Lower leg skin (tissue), 4 donors: ENCODE data around the gene NEU1. TPM values are rescaled to one million over a fixed set of nuclear protein-coding genes. Genes with fewer than 3 reads are reported as not detected.
"Not testable (repeated sequence)": the region's sequence is repeated elsewhere in the genome, so short reads cannot be mapped to it uniquely, and the experiment has no call there.

Source experiments
- DNase-seq, 2 donors: peaks; one replicate each; pipeline ENCODE4 v3.0.0-alpha.2; 2019; ENCODE audit warnings: low spot score in 2 of 2
- H3K4me3 ChIP-seq: fragments of 200-600 bp; sonication (generic); 2 replicates; pipeline ENCODE4 v1.5.1; 2017; ENCODE audit warnings: mild to moderate bottlenecking, low read depth; ENCODE audit not compliant: poor library complexity, severe bottlenecking
- CTCF ChIP-seq, 3 donors: fragments of 450-650 bp; IDR thresholded peaks; one replicate each; pipeline ENCODE4 v1.5.1; 2016; ENCODE audit warnings: antibody characterized with exemption in 3 of 3, mild to moderate bottlenecking in 3 of 3, moderate library complexity in 2 of 3
- POLR2A ChIP-seq, 2 donors: fragments of 450-650 bp; IDR thresholded peaks; one replicate each; pipeline ENCODE4 v1.6.1; 2016 to 2017; ENCODE audit warnings: antibody characterized with exemption in 2 of 2, mild to moderate bottlenecking in 1 of 2, moderate library complexity in 1 of 2
- WGBS, 2 donors: methylation state at CpG; one replicate each; pipeline ENCODE4 v1.1.5; 2018; 5-methylcytosine and 5-hydroxymethylcytosine counted together
- intact Hi-C: fragments of 100-400 bp; cut with DNase I; formaldehyde crosslinking; loops from one replicate; pipeline ENCODE4 v1.15.0; 2023; ENCODE audit warnings: low total_unique reads
- total RNA-seq, 4 donors: library from RNA; depleted of rRNA; stranded (reverse); fragments of >200 nt; gene quantifications; one replicate each; pipeline ENCODE4 v1.1.0, GENCODE V29; 2016

Gene NEU1
- total RNA-seq, 4 donors from 2014 or later = 29.1 to 47.6 (median 39.6) TPM

DNA sequence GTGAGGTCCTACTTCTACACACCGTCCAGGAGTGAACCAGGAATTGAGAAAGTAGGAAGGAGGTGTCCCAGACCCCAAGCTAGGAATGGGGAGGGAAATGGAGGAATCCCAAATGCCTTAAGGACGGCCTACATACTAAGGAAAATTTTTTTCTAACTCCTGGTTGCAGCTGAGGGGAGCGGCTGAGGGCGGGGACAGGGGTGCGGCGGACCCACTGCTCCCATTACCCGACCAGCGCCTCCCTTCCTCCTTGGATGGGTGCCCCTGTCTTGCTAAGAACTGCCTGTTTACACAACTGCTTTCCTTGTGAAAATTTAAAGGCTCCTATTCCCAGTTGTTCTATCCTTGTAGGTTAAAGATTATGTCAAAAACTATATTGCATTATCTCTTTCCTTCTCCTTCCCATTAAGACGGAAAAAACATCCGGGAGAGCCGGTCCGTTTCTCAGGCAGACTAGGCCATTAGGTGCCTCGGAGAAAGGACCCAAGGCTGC lies 35.8 kb downstream of the NEU1 start:
- peak overlapping the region; percentile 12 for H3K4me3 ChIP-seq
- DNase-seq = peak; percentile 93 to 98
- TF ChIP-seq CTCF (IDR thresholded peaks at IDR 0.05) (no peak), POLR2A (IDR thresholded peaks at IDR 0.05) (no peak)
- WGBS, 2 donors = 0 to 3% methylated on average over 13 of the region's 13 CpGs
- intact Hi-C loops = no loop called here

DNA sequence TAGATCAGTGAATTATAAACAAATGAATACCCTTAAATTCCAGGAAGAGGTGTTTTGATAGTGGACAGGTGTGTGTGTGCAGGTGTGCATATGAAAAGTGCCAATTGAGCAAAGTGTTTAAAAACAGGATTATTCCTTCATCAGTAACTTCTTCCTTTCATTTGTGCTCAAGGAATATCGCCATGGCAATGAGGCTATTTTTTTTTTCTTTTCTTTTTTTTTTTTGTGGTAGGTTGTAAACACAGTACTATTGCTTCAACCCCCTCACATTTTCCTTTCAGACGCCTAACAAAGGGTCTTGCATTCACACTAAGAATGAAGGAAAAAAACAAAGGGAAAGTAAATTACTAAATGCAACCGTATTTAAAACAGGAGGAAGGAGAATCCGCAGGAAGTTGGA lies 37.1 kb downstream of the NEU1 start:
- intact Hi-C loops = no loop called here
- no peak for DNase-seq
- no peak for TF ChIP-seq POLR2A (IDR thresholded peaks at IDR 0.05)
- no peak for TF ChIP-seq CTCF (IDR thresholded peaks at IDR 0.05)
- 43 to 44% methylated on average over 4 of the region's 4 CpGs for WGBS, 2 donors
- no peak overlapping the region for H3K4me3 ChIP-seq

DNA sequence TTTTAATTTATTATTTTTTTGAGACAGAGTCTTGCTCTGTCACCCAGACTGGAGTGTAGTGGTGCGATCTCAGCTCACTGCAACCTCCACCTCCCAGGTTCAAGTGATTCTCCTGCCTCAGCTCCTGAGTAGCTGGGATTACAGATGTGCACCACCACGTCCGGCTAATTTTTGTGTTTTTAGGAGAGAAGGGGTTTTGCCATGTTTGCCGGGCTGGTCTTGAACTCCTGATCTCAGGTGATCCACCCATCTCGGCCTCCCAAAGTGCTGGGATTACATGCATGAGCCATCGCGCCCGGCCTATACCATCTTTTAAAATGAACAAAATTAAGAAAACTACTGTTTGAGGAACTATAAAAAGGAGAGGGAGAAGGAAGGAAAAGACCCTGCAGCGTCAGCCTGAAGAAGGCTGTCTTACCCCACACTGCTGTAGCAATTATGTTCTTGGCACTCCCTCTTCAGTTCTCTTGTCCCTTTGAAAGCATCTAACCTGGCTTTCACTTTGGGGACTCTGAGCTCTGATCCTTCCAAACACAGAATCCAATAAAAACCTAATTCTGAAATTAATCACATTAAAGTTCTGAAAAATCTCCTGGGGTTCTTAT lies 38.9 kb downstream of the NEU1 start:
- DNase-seq, intact Hi-C loops, H3K4me3 ChIP-seq: not testable (repeated sequence)
- 62 to 72% methylated on average over 9 of the region's 9 CpGs for WGBS, 2 donors

DNA sequence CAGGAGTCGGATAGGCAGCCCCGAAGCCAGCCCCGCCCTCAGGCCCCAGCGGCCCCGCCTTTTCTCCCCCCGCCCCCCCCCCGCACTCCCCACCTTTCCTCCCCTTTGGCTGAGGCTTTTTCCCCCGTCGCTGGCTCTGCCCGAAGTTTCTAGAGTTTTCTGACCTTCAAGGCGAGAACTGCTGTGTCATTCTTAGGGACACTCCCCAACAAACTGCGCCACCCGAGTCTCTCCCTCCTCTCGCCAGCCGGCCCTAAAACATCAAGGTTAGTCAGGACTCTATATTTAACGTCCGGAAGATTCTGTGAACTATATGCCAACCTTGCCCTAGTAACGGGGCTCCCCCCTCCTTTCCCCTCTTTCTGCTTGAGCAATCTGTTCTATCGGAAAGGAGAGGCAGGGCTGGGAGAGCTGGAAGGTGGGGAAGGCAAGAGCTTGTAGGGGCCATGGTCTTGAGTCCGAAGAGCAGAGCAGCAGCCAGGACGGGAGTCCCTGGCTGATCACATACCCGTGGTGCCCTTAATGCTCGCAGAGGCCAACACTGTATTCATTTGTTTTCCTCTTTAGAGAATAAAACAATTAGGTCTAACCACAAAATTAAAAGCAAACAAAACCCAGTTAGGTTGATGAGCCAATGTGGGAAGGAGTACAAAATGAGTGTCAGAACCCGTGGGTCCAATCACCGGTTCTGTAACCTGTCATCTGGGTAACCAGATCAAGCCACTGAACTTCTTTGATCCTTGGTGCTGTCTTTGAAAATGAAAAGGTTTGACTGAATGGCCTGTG lies 40.4 kb downstream of the NEU1 start:
- peak in 1 of 2 donors; percentile 50 for TF ChIP-seq POLR2A (IDR thresholded peaks at IDR 0.05)
- TF ChIP-seq CTCF (IDR thresholded peaks at IDR 0.05) = no peak
- 1 to 2% methylated on average over 25 of the region's 25 CpGs for WGBS, 2 donors
- peak; percentile 88 to 97 for DNase-seq
- intact Hi-C loops = no loop called here
- H3K4me3 ChIP-seq = peak overlapping the region; percentile 19

DNA sequence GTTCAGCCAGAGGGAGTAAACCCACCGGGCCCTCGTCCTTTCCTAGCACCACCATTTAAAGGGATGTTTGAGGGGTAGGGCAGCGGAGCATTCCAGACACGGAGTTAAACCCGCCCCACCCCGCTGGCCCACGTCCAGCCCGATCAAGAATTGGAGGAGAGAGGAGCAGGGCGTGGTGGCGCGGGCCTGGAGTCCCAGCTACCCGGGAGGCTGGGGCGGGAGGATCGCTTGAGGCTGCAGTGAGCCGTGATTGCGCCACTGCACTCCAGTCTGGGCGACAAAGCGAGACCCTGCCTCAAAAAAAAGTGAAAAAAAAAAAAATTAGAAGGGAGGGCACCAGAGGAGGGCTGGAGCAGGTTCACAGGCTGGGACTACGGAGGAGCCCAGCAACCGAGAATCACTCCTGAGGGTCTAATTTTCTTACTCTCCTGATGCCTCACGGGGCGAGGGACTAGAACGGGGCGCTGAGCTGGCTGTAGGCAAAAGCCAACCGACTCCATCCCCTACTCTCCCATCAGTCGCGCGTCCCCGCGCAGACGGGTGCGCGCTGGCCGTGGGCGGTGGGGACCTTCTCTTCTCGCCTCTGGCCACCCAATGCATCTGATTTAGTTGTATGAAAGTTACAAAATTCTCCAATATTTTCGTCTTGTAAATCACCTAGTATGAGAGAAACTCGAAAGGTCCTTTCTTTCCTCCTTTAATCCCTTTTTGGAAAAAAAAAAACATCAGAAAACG lies 41.2 kb downstream of the NEU1 start:
- 4 to 5% methylated on average over 39 of the region's 39 CpGs for whole genome bisulfite sequencing, 2 donors
- DNase-seq = peak in 1 of 2 donors; percentile 95
- TF ChIP-seq CTCF (IDR thresholded peaks at IDR 0.05) = no peak
- no peak for TF ChIP-seq POLR2A (IDR thresholded peaks at IDR 0.05)
- H3K4me3 ChIP-seq = peak overlapping the region; percentile 18
- intact Hi-C loops = no loop called here

- WGBS, 2 donors = 67 to 79% methylated on average over 9 to 10 of the region's 10 CpGs
These were observed 42.2 kb downstream of the NEU1 start for GRCh38 chr6:31820399-31820798.

More at GRCh38 chr6:31820399-31820798, 42.2 kb downstream of the NEU1 start:
- H3K4me3 ChIP-seq, DNase-seq, intact Hi-C loops: not testable (repeated sequence)
